Measurements from ENCODE around the gene UNC79.

UNC79 gene

DNA sequence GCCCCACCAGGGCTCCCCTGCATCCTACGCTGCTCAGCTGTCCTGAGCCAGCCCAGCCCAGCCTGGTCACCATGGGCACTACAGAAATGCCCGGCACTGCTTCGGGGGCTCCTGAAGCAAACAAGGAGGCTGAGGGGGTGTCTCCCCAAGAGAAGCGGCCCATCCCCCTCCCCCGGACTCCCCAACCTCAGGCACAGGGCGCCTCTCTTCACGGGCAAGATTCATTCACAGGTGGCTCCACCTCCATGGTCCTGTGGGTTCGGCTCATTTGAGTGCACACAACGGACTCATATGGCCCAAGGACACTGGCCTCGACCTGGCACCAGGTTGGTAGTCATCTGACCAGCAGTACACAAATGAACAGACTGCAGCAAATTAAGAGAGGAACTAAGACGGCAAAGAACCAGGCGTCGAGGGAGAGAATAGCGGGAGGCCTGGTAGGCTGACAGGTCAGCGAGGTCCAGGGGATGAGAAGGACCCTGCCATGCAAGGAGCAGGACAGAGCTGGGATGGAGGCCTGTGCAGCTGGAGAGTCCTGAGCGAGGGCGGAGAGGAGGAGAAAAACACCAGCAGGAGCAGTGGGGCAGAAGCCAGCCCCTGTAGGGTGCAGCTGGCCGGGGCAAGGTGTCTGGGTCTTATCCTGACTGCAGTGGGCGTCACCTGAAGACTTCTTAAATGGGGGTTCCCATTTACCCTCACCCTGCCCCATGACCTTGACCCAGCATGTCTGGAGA is 297.3 kb downstream of the UNC79 start:
- DNase-seq (ENCODE audit: low read depth) = no peak

DNA sequence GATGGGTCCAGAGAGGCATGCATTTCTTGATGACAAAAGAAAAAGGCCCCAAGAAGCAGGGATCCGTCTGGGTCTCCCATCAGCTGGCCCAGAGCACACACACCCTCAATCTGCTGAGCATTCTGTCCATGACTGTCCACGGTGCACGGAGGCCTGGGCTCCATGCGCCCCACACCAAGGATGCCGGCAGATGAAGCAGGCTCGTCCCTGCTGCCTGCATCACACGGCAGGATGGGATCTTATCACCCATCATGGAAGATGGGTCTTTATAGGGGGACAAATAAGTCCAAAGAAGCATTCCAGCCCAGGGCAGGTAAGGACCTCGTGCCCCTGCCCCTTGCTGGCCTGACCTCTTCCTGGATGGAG is 297.9 kb downstream of the UNC79 start:
- no peak for DNase-seq (ENCODE audit: low read depth)

DNA sequence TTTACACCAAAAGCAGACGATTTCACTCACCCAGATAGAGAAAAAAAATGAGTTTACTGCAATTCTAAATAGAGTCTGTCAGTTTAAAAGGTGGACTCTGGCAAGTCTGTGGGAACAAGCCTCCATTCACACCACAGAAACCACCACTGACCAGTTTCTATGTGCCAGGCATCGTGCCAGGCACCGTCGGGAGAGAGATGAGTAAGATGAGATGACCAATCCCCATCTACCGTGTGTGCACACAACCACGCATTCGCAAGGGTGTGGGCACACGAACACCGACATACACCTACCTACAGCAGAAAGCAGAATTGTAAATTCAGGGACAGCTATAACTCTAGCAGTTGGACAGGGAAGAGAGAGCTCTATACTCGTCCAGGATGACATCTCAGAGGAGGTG is 299.3 kb downstream of the UNC79 start:
- no peak for DNase-seq (ENCODE audit: low read depth)

DNA sequence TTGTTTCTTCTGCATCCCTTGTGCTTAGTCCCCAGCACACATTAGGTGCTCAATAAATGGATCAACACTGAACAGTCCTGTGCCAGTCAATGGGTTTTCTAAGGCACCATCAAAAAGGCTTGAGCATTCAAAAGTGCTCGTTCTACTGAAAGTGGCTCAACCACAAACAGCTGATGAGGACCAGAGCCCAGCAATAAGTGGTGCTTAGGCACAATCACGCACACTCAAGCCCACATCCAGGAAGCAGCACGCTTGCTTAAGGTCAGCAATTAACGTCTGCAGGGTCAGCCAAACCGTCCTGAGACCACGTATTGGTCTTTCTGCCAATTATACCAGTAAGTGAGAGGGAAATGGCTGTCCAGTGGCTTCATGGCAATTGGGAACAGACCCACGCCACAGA is 301.0 kb downstream of the UNC79 start:
- DNase-seq (ENCODE audit: low read depth) = no peak

DNA sequence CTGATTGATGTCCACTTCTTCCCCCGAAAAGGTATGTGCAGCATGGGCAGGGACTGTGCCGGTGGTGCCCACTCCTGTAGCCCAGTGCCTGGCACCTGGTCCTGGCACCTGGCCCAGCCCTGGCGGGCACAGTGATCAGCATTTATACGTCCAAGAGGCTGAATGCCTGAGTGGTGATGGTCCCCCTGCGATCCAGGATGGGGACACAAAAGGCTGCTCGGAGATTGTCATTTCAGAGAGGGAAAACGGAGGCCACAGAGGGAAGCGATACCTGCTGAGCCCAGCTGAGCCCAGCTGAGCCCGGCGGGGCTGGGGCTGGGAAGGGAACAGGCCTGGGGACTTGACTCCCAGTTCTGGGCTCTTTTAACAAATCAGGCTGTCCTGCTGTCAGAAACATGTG is 301.8 kb downstream of the UNC79 start:
- DNase-seq (ENCODE audit: low read depth) = no peak

DNA sequence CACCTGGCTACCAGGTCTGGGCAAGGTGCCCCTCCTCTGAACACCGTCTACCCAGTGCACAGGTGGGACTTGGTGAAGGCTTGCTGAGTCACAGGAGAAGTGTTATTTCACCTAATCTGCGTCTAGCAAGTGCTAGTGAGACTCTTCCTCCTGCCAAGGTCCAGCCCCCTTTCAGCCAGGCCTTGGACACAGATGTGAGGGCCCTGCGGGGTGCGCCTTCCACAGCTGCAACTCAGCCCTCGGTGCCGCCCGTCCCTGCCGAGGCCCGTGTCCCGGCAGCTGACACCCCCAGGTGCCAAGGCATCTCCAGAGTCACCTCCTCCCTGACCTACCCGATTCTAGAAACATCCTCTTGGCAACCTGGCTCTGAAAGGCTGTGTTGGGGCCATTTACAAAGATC is 302.5 kb downstream of the UNC79 start:
- DNase-seq (ENCODE audit: low read depth) = no peak

DNA sequence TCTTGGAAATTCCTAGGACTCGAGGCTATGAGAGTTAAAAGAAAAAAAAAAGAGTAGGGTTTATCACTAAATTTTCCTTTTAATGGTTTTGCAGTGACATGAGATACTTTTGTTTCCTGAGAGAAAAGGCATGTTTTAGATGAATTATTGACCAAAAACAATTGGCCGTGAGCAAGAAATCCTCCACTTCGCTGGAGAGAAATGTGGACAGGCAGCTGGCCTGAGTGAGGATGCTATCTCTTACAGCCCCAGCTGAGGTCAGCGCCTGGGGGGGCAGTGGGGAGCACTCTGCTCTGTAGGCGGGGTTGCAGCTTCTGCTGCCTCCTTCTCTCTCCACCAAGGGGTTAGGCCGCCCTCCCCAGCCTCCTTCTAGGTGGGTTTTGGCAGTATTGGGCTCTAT is 302.9 kb downstream of the UNC79 start:
- DNase-seq (ENCODE audit: low read depth) = no peak

DNA sequence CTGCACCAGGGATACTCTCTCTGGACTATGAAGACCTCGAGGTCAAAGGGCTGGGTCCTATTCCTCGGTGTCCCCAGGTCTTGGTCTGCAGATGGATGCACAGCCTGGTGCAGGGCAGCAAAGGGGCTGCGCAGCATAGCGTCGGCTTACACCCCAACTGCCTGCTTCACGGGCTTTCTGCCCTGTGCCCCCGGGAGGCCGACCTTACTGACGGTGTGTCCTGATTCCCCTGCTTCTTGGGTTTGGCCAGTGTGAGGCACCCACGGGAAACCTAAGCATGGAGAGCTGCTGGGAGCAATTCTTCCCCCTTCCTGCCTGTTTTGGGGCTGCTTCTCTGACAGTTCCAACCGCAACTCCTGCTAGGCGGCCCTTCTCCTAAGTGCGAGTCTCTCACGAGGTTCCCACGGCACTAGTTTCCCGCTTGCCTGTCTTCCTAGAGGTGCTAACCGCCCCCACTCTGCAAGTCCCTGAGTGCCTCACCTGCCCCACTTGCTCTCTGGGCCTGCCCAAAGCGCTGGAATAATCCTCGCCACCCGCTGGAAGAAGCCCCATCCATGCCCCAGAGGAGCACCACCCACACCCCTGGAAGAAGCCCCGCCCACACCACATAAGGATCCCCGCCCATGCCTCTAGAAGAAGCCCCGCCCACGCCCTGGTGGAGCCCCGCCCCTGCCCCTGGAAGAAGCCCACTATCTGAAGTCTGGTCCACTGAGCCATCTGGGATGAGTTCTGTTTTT is 303.5 kb downstream of the UNC79 start:
- no peak for DNase-seq (ENCODE audit: low read depth)

DNA sequence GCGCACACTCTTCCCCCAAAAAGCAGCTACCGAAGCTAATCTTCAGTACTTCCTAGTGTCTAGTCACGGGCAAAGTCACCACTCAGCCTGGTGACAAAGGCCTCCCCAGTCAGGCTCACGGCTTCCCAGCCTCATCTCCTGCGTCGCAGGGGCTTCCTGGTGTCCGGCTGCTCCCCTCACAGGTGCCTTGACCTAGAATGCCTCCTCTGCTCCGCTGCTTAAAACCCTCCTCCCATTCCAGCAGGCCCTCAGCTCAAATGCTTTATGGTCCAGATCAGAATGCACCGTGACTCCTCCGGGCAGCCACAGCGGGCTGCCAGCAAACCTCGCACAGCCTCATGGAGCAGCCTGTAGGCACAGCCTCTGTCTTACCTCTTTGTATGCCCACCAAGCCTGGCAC is 304.5 kb downstream of the UNC79 start:
- no peak for DNase-seq (ENCODE audit: low read depth)

DNA sequence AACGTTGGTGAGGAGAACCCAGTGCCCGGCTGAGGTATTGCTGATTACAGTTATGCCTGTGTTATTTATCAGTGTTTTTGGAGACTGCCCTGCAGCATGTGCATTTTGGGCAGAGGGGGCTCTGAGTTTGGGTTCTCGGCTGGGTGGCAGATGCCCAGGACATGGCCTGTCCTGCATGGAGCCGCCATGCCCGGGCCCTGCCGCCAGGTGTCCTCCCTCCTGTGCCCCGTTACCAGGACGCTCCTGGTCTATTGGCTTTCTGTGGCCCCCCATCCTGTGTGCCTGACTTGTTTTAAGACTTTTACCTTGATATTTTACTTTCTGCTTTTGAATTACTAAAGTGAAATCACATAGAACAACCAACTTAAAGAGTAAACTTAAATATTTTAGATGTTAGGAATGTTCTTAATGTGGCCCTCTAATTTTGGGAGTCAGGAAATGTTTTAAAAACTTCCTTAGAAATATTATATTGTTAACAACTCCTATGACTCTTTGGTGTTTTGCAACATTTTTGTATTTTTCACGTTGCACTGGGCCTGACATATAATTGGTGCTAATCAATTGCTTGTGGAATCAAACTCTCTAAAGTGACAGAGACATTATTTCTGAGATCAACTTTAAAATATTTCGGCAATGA is 305.8 kb downstream of the UNC79 start:
- no peak for DNase-seq (ENCODE audit: low read depth)

DNA sequence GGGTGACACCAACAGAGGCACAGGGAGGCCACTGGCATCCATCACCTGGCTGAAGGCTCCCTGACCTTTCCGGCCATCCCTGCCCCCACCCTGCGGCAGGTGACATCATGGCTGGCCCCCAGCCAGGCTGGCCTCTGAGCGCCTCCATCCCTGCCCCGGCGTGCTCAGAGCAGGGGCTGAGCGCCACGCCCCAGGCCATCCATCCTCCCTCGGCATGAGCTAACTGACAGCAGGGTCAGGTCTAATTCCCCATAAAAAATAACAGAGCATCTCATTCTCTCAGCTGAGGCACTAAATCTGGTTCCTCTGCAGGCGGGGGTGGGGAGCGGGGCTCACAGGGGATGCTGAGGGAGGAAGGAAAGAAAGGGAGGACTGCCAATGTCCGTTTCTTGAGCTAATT is 306.9 kb downstream of the UNC79 start:
- no peak for DNase-seq (ENCODE audit: low read depth)

DNA sequence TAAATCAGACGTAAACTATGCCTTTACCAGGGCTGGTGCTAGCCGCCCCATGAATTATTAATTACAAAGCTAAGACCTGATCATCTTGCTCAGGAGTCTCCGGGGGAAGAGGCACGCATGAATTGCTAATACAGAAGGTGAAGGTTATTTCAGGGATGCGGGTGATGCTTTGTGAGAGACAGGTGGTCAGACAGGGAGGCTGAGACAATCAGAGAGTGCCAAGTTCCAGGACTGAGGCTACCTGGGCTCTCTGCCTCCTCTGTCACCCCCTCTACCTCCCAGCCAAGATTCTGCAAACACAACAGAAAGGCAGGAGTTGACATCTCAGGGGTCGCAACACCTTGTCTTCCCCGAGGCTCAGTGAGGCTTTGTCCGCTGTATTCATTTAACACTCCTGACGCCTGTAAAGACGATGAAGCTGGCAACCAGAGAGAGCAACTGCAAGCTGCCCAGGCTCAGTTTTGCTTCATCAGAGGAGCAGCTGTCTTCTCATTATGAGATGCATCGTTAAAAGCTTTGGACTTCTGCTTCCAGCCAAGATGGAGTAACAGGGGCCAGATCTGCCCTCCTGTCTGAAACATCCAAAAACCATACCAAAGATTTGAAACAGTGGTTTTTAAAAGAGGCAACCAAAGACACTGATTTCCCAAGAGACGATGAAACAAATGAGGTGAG is 311.0 kb downstream of the UNC79 start:
- DNase-seq (ENCODE audit: low read depth) = no peak

DNA sequence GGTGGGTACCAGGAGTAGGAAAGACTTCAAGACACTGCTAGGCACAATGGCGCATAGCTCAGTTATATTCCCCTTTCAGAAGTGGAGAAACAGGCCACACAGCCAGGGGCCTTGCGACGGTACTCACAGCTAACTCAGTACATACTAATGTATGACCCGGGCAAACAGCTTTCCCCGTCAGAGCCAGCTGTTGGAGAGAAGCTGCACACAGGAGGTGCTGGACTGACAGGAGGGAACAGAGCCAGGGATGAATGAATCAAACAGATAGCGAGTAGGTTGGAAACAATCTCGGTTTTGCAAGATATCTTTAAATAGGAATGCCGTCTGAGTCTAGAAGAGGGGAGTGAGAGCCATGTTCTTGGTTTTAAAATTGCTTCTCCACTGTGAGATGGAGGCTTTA is 312.0 kb downstream of the UNC79 start:
- no peak for DNase-seq (ENCODE audit: low read depth)

DNA sequence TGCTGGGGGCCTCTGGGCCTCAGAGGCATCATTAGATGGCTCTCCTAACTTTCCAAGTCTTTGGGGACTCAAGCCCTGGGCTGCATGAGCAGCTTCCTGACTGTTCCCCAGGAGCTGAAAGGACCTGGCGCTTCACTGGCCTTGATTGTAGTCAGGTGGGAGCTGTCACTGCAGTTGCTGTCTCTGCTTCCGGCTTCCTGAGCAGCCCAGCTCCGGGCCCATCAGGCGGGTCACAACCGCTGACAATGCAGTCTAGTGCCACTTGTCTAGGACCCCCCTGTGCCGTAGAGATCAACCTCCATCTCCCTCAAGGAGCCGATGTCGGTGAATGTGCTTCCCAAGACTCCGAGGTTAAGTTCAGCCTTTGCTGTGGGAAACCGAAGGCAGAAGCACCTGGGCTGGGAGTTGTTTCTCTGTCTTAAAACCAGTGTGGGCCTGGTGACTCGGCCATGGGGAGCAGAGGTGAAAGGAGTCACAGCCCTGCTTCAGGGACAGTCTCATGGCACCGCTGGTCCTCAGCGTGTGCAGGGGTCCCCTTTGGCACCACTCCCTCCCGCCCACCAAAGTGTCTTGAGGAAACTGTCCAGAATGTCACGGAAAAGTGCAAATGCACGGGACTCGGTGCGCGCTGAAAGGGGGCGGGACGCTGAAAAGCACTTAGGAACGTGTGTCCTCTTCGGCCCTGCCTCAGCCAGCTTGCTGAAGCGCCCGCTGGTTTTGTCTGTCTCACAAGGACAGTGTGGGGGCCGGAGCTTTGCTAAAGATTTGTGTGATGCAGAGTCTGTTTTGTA is 312.7 kb downstream of the UNC79 start:
- no peak for DNase-seq (ENCODE audit: low read depth)

DNA sequence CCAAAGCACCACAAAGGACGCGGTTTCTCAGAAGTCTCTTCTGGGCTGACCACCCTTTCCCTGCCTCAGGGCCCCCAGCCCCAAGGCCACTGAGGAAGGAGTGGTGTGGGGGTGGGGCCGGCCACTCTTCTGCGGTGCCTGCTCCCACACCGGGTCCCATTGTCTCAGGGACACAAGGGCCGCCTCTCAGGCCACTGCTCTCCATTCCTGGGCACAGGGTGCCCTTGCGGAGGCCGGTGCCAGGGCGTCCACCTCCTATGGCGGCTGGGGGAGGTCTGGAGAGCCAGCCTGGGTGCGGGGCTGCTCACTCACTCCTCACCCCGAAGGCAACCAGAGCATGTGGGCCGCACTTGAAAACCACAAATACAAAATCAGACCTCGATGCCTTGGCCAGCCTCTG is 313.4 kb downstream of the UNC79 start:
- no peak for DNase-seq (ENCODE audit: low read depth)

DNA sequence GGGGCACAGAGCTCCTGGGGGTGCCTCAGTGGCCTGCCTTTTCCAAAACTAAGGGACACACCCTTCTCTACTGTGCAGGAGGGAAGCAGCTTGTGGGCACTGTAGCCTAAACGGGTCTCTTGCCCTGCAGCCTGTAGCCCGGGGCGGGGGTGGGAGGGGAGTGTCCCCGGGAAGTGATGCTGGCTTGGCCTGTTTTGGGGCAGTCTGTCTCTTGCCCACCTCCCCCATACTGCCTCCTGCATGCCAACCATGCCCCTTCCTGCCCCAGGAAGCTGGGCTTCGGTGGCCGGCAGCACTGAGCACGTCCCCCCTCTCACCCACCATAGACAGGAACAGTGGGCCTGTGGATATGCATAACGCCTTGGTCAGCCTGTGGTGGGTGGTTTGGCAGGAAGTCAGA is 314.1 kb downstream of the UNC79 start:
- no peak for DNase-seq (ENCODE audit: low read depth)

DNA sequence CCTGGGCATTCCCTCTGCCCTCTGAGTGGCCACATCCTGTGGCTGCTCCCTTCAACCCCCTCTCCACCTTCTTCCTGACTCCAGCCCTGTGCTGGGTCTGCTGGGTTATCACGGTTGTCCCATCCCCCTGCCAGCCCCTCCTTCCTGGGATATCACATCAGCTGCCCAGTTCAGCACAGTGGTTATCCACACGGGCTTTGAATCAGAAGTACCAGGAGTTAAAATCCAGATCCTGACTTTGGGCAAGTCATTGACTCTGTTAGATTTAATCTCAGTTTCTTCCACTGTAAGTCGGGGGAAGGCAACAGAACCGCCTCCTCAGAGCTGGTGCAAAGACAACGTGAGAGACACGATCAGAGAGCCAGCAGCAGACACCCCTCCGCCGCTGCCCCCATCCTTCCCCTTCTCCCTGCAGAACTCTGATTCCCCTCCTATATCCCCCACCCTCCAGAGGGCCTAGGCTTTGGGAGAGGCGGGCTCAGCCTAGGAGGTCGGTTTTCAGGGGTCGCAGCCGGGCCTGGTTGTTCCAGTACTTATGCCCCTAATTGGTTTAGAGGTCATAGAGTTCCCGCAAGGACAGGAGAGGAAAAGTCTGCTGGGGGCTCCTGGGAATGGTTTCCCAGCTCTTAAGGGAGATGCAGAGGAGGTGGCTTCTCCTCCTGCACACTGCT is 315.0 kb downstream of the UNC79 start:
- DNase-seq (ENCODE audit: low read depth) = no peak

DNA sequence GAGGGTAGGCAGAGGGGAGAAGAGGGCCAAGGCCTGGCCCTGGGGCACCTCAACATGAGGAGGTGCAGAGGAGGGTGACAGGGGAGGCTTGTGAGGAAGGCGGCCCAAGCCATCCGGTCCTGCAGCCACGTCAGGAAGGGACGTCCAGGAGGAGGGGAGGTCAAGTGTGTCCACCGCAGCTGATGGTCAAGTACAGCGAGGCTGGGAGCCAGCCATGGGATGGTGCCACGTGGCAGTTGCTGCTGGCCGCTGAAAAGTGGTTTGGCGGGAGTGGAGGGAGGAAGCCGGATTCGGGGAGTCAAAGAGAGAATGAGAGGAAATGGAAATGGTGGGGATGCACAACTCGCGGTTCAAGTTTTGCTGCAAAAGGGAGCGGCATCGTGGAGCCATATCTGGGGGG is 316.4 kb downstream of the UNC79 start:
- DNase-seq (ENCODE audit: low read depth) = no peak

DNA sequence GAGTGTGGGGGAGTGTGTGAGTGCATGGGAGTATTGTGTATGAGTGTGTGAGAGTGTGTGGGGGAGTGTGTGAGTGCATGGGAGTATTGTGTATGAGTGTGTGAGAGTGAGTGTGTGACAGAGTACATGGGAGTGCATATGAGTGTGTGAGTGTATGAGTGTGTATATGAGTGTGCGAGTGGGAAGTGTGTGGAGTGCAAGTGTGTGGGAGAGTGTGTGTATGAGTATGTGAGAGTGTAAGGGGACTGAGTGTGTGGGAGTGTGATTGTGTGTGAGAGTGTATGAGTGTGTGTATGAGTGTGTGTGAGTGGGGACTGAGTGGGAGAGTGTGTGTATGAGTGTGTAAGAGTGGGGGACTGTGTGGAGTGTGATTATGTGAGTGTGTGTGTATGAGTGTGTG is 316.8 kb downstream of the UNC79 start:
- DNase-seq (ENCODE audit: low read depth) = no peak

DNA sequence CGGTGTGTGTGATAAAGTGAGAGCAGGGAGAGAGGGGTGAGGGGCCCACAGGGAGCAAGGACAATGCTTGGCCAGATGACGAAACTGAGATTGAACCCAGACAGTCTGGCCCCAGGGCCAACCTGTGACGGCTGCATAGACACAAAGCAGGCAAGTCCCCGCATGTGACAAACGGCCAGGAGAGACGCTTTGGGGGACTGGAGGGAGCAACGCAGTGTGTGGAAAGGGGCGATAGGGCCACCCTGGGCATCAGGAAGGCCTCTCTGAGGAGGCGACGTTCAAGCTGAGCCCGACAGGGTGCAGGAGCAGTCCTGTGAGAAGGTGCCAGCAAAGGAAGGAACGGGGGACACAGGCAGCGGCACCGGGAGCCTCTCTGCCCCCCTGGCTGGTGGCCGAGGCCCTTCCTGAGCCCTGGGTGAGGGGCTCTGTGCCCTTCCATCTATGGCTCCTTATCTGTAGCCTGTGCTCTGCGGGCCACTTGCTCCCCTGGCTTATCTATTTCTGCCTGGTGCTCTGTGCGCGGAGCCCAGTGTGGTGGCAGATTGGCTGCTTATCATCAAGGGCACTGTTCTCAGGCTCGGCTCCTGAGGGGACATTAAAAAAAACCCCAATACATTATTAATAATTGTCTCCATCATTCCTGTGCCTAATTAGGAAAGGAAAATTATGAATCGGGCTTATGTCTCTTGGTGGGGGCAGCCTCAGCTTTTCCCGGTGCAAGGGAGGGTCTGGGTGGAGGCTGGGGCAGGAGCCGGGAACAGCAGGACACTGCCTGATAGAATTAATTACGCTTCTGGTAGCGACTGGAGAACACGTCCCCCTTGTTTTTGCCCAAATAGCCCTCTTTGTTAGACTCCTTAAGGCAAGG is 317.7 kb downstream of the UNC79 start:
- no peak for DNase-seq (ENCODE audit: low read depth)

DNA sequence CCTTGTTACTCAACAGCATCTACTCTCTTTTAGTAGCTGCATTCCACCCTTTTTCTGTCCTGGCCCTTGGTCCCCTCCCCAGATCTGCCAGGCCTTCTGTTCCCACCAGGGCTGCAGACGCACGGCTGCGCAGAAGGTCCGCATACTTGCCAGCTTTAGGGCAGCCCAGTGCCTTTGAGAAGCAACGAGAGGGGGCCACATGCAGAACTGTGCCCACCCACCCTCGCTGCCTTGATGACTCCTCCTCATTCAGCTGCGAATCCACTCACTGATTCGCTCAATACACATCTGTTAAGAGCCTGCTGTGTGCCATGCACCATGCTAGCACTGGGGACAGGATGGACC is 318.3 kb downstream of the UNC79 start:
- DNase-seq (ENCODE audit: low read depth) = no peak

Measured in T-helper 22 cell (primary cell).